NB4 (cell line): Measurements from ENCODE around the gene TMEM198.

Source experiments
- DNase-seq: peaks from one replicate; pipeline ENCODE4 v3.0.0; 2010; ENCODE audit warnings: low read depth
- H3K4me3 ChIP-seq: one replicate; pipeline ENCODE4 v1.5.1; 2011; ENCODE audit warnings: mild to moderate bottlenecking, low read depth, low read length, moderate library complexity
- MYC ChIP-seq: IDR thresholded peaks from 2 replicates; pipeline ENCODE4 v1.6.1; 2011; ENCODE audit warnings: low read depth, low read length
- POLR2A ChIP-seq: IDR thresholded peaks from 2 replicates; pipeline ENCODE4 v1.6.1; 2011; ENCODE audit warnings: mild to moderate bottlenecking; ENCODE audit not compliant: insufficient read length; ENCODE audit errors: extremely low read depth
- TF ChIP-seq, protein P1 (sequence below): IDR thresholded peaks from 2 replicates; pipeline ENCODE4 v1.6.1; 2011; ENCODE audit warnings: low read depth, low read length
- TF ChIP-seq, protein P2 (sequence below): IDR thresholded peaks from one replicate; pipeline ENCODE4 v1.5.1; 2012; ENCODE audit warnings: low read depth, low read length

The TMEM198 gene

DNA sequence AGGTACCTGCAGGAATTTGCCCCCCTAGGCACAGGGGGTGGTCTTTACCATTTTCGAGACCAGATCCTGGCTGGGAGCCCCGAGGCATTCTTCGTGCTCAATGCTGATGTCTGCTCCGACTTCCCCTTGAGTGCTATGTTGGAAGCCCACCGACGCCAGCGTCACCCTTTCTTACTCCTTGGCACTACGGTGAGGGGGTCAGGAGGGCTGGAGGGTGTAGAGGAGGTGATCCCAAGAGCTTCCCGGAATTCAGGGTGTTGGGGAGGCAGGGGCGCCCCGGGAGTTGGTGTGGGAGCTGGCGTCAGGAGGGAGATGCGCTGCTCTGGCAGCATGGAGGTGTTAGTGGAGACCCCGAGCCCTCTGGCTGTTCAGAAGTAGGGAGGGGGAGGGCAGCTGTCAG lies 42.0 kb upstream of the TMEM198 start:
- no peak for DNase-seq
- no peak for TF ChIP-seq POLR2A
- H3K4me3 ChIP-seq = no peak overlapping the region

- H3K4me3 ChIP-seq = no peak overlapping the region
- no peak for DNase-seq
- TF ChIP-seq, protein P1, sequence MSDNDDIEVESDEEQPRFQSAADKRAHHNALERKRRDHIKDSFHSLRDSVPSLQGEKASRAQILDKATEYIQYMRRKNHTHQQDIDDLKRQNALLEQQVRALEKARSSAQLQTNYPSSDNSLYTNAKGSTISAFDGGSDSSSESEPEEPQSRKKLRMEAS = no peak
- TF ChIP-seq, protein P2, sequence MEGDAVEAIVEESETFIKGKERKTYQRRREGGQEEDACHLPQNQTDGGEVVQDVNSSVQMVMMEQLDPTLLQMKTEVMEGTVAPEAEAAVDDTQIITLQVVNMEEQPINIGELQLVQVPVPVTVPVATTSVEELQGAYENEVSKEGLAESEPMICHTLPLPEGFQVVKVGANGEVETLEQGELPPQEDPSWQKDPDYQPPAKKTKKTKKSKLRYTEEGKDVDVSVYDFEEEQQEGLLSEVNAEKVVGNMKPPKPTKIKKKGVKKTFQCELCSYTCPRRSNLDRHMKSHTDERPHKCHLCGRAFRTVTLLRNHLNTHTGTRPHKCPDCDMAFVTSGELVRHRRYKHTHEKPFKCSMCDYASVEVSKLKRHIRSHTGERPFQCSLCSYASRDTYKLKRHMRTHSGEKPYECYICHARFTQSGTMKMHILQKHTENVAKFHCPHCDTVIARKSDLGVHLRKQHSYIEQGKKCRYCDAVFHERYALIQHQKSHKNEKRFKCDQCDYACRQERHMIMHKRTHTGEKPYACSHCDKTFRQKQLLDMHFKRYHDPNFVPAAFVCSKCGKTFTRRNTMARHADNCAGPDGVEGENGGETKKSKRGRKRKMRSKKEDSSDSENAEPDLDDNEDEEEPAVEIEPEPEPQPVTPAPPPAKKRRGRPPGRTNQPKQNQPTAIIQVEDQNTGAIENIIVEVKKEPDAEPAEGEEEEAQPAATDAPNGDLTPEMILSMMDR = no peak
- TF ChIP-seq POLR2A = no peak
- TF ChIP-seq MYC = no peak
Measured at GRCh38 chr2:219502618-219503017, 41.2 kb upstream of the TMEM198 start.

- TF ChIP-seq, protein P2 = no peak
- TF ChIP-seq, protein P1 = no peak
- TF ChIP-seq POLR2A (no peak), MYC (no peak)
- H3K4me3 ChIP-seq = no peak overlapping the region
- DNase-seq = no peak
Measured at GRCh38 chr2:219505585-219505984, 38.2 kb upstream of the TMEM198 start.

- DNase-seq = no peak
- H3K4me3 ChIP-seq = no peak overlapping the region
- TF ChIP-seq POLR2A (no peak), MYC (no peak)
- TF ChIP-seq, protein P1 = no peak
- TF ChIP-seq, protein P2 = no peak
Measured at GRCh38 chr2:219506153-219506801, 37.6 kb upstream of the TMEM198 start.

GRCh38 chr2:219506802-219507526 lies 36.9 kb upstream of the TMEM198 start:
- TF ChIP-seq, protein P1 = no peak
- TF ChIP-seq, protein P2 = no peak
- TF ChIP-seq MYC = no peak
- no peak for TF ChIP-seq POLR2A
- no peak overlapping the region for H3K4me3 ChIP-seq
- DNase-seq = no peak

DNA sequence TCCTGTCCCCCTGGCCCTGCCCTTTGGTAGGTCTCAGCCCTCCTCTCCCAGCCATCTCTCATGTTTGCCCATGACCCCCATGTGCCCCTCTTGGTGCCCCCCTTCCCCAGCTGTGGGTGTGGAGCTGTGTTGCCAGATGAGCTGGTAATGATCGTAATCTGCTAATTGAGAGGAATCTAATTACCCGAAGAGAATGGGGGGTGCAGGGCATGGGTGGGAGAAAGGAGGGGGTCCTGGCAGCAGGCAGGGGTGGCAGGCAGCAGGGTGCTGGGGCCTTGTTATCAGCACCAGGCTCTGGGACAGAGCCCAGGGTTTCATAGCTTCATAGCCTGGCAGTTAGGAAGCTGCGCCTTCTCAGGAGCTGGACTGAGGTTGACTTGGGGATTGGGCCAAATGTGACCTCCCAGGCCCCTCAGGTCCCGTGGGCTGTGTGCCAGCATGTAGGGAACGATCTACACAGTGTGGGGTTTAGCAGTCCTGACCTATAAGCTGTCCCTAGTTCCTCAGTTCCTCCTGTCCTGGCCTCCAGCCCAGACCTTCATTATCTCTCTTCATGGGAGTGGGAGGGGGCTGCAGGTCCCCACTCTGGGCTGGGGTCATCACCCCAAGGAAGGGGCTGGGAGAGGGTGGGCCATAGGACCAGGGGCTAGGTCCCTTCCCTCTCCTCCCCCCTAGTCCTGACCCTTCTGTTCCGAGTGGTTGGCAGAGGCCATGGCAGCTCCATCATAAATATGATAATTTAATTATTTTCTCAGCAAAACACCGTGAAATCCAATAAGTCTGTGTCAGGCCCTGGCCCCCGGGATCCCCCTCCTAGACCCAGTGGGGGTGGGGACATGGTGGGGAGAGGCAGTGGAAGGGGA lies 36.0 kb upstream of the TMEM198 start:
- no peak for DNase-seq
- TF ChIP-seq, protein P2 = no peak
- TF ChIP-seq POLR2A (no peak), MYC (no peak)
- TF ChIP-seq, protein P1 = no peak
- no peak overlapping the region for H3K4me3 ChIP-seq
